Hindlimb muscle (tissue), 1 donor: ENCODE results near the gene ARHGAP30. TPM values are rescaled to one million over a fixed set of nuclear protein-coding genes. Genes with fewer than 3 reads are reported as not detected.
"Not testable (repeated sequence)": the region's sequence is repeated elsewhere in the genome, so short reads cannot be mapped to it uniquely, and the experiment has no call there.

Source experiments
- DNase-seq: peaks from one replicate; pipeline ENCODE4 v3.0.0-alpha.2; 2013
- polyA plus RNA-seq: library from polyadenylated mRNA; unstranded; fragments of 120-200 nt; gene quantifications from one replicate; pipeline ENCODE4 v1.2.1, GENCODE V29; 2013; ENCODE audit not compliant: insufficient read length

The ARHGAP30 gene
- polyA plus RNA-seq, 1 donor: 4.7 TPM

DNA sequence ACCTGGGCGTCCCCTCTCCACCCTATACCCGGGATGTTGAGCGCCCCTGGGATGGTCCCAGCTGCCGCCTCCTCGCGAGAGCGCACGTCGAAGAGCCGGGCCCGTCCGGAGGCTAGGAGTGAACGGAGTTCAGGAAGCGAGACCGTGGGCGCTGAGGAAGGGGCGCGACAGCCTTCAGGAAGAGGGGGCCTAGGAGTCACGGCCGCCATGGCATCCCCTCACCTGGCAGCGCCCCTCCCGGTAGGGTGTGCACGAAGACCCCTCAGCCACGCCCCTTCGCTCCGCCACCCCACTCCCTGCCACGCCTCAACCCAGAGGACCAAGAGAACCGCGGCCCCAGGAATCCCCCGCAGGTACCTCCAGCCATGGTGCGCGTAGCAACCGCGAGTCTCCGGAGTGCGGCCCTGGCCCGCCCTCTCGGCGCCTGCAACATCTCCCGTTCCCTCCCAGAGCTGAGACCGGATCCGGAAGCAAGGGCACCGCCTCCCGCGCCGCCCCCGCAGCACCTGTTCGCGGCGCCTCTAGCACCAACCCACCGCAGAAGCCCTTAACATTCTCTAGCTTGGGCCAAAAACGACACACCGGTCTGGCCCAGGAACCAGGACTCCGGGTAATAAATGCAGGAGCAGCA lies 31.1 kb downstream of the ARHGAP30 start, which contains the start of gene TSTD1:
TSTD1 (minus strand) TSS at position 442 of the 631 bp plus-strand sequence; CDS start at position 367, 75 bp downstream.
- peak; percentile 46 for DNase-seq

- DNase-seq: no peak
Measured at GRCh38 chr1:161037661-161038522, 31.8 kb downstream of the ARHGAP30 start.

DNA sequence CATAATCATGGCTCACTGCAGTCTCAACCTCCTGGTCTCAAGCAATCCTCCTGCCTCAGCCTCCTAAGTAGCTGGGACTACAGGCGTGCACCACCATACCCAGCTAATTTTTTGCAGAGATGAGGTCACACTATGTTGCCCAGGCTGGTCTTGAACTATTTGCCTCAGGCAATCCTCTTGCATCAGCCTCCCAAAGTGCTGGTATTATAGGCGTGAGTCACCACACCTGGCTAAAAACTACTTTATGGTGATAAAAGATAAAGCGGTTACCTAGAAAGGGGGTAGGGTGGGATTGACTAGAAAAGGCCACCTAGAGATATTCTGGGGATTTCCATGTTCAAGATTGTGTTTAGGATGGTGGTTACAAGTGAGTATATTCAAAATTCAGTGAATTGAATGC lies 35.9 kb downstream of the ARHGAP30 start:
- DNase-seq: no peak

GRCh38 chr1:161032409-161032808 lies 37.3 kb downstream of the ARHGAP30 start:
- no peak for DNase-seq

DNA sequence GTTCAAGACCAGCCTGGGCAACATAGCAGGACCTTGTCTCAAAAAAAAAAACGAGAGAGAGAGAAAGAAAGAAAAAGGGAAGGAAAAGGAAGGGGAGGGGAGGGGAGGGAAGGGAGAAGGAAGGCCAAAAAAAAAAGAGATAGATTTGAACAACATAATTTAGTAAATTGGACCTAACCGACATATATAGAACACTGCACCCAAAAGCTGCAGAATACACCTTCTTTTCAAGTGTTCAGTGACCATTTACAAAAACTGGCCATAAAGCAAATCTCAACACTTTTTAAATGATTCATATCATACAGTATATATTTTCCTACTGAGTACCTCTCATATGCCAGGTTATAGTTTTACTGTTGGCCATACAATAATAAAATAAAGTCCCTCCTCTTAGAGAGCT lies 37.8 kb downstream of the ARHGAP30 start:
- no peak for DNase-seq

DNA sequence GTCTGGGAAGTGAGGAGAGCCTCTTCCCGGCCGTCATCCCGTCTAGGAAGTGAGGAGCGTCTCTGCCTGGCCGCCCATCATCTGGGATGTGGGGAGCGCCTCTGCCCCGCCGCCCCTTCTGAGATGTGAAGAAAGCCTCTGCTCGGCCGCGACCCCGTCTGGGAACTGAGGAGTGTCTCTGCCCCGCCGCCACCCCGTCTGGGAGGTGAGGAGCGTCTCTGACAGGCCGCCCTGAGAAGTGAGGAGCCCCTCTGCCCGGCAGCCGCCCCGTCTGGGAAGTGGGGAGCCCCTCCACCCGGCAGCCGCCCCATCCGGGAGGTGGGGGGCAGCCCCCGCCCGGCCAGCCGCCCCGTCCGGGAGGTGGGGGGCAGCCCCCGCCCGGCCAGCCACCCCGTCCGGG lies 40.2 kb downstream of the ARHGAP30 start:
- not testable (repeated sequence) for DNase-seq

GRCh38 chr1:161026954-161027353 lies 42.7 kb downstream of the ARHGAP30 start:
- DNase-seq: not testable (repeated sequence)

DNA sequence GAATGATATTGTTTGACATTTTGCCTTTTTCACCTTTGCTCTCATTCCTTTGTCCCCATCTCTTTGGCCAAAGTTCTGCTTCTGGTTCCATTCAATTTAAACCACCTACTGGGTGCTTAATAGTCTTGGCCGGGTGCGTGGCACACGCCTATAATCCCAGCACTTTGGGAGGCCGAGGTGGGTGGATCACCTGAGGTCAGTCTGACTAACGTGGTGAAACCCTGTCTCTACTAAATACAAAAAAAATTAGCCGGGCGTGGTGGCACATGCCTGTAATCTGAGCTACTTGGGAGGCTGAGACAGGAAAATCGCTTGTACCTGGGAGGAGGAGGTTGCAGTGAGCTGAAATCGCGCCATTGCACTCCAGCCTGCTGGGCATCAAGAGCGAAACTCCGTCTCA lies 47.3 kb downstream of the ARHGAP30 start:
- not testable (repeated sequence) for DNase-seq

DNA sequence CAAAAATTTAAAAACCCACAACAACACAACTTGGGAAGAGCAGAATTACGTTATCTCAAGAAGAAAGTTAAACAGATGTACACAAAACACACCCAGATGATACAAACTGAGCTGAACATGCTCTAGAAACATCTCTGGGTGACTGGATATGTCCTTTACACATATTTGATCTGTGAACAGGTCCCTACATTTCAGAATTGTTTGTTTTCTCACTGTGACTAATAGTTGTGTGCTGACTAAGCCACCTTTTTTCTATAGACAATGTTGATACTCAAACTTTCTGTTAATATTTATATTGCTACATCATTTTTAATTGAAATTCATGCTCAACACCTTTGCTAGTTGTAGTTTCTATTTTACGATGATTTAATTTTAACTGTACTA lies 47.7 kb downstream of the ARHGAP30 start:
- DNase-seq: no peak

- DNase-seq: no peak
Measured at GRCh38 chr1:161021165-161021969, 48.3 kb downstream of the ARHGAP30 start.

GRCh38 chr1:161020509-161021164 lies 49.1 kb downstream of the ARHGAP30 start, which contains the start of gene F11R:
F11R (minus strand) TSS chr1:161021152; CDS start chr1:161021073, 79 bp downstream.
- no peak for DNase-seq

DNA sequence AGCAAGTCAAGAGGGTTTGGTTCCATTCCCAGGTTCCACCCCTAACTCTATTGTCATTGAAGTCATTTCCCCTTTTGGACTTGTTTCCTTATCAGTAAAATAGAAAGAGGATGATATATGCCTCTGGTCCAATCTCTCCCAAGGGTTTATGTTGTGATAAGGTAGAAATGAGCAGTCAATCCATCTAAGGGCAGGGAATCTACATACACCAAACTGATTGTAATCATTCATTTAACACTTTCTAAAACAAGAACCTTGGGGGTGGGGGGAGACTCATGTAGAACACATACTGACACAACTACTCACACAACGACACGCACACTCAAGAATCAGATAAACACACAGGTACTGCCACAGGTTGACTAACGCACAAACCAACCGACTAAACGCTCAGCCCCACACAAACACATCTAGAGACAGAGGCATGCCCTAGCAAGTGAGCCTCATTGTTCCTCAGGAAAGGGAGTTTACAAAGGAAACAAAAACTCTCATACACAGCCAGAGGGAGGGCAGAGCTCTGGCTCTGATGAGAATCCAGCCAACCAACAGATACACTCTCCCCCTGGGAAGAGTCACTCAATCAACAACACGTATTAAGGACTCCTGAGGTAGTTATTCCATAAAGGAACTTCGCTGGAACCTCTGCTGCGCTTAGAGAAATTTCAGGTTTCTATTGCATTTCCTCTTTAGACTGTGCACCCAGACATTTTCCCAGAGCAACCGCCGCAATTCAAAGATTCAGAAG lies 49.8 kb downstream of the ARHGAP30 start:
- DNase-seq: no peak

GRCh38 chr1:161019111-161019660 lies 50.5 kb downstream of the ARHGAP30 start:
- DNase-seq: not testable (repeated sequence)

DNA sequence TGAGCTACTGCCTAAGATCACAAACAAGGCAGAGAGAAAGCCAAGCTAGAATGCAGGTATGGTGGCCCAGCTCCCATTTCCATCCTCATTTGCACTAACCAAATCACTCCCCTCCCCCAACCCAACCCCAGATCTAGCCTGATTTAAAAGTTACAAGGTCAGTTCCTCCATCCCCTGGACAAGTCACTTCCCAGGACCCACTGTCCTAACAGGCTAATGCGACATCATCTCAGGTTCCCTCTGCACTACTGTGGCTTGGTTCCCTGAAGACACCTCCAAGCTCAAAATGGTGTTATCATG lies 51.1 kb downstream of the ARHGAP30 start:
- no peak for DNase-seq

GRCh38 chr1:161017756-161018630 lies 51.7 kb downstream of the ARHGAP30 start:
- DNase-seq: no peak

DNA sequence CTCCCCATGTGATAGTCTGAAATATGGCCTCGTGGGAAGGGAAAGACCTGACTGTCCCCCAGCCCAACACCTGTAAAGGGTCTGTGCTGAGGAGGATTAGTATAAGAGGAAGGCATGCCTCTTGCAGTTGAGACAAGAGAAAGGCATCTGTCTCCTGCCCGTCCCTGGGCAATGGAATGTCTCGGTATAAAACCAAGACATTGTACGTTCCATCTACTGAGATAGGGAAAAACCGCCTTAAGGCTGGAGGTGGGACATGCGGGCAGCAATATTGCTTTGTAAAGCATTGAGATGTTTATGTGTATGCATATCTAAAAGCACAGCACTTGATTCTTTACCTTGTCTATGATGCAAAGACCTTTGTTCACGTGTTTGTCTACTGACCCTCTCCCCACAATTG lies 52.5 kb downstream of the ARHGAP30 start:
- DNase-seq: not testable (repeated sequence)

- not testable (repeated sequence) for DNase-seq
Measured at GRCh38 chr1:161016683-161017082, 53.0 kb downstream of the ARHGAP30 start.

GRCh38 chr1:161013488-161014230 lies 56.0 kb downstream of the ARHGAP30 start:
- DNase-seq: peak; percentile 54

- DNase-seq: no peak
Measured at GRCh38 chr1:161013131-161013487, 56.6 kb downstream of the ARHGAP30 start.

- DNase-seq: no peak
Measured at GRCh38 chr1:161012420-161012819, 57.3 kb downstream of the ARHGAP30 start.
